BLaER1 treated with 17β-estradiol and CSF1 and Interleukin-3, amounts not matched to agents 10 nM and 100 nM (cell line): ENCODE results near the gene DDAH2.

Experiments
- H3K27ac ChIP-seq, 11 experiments: shearing (Covaris generic); formaldehyde crosslinking; 2 replicates each; pipeline ENCODE4 v1.8.1; 2022
- H3K27me3 ChIP-seq, 11 experiments: shearing (Covaris generic); formaldehyde crosslinking; 2 replicates each; pipeline ENCODE4 v1.8.1; 2022
- H3K36me3 ChIP-seq, 11 experiments: shearing (Covaris generic); formaldehyde crosslinking; 2 replicates each; pipeline ENCODE4 v1.8.1; 2022
- H3K4me1 ChIP-seq, 10 experiments: shearing (Covaris generic); formaldehyde crosslinking; 2 replicates each; pipeline ENCODE4 v1.8.1; 2022
- H3K4me2 ChIP-seq, 11 experiments: shearing (Covaris generic); formaldehyde crosslinking; 2 replicates each; pipeline ENCODE4 v1.8.1; 2022
- H3K4me3 ChIP-seq, 10 experiments: shearing (Covaris generic); formaldehyde crosslinking; 2 replicates each; pipeline ENCODE4 v1.8.1; 2022
- H3K9ac ChIP-seq, 11 experiments: shearing (Covaris generic); formaldehyde crosslinking; 2 replicates each; pipeline ENCODE4 v1.8.1; 2022
- H3K9me3 ChIP-seq, 11 experiments: shearing (Covaris generic); formaldehyde crosslinking; replicated peaks in 1 of 11; 2 replicates each; pipeline ENCODE4 v1.8.1; 2022
- H4K20me1 ChIP-seq, 11 experiments: shearing (Covaris generic); formaldehyde crosslinking; 2 replicates each; pipeline ENCODE4 v1.8.1; 2022
- Cebpa-rat ChIP-seq, 11 experiments: shearing (Covaris generic); IDR thresholded peaks; 2 replicates each; pipeline ENCODE4 v1.8.1; 2022

DDAH2 gene

DNA sequence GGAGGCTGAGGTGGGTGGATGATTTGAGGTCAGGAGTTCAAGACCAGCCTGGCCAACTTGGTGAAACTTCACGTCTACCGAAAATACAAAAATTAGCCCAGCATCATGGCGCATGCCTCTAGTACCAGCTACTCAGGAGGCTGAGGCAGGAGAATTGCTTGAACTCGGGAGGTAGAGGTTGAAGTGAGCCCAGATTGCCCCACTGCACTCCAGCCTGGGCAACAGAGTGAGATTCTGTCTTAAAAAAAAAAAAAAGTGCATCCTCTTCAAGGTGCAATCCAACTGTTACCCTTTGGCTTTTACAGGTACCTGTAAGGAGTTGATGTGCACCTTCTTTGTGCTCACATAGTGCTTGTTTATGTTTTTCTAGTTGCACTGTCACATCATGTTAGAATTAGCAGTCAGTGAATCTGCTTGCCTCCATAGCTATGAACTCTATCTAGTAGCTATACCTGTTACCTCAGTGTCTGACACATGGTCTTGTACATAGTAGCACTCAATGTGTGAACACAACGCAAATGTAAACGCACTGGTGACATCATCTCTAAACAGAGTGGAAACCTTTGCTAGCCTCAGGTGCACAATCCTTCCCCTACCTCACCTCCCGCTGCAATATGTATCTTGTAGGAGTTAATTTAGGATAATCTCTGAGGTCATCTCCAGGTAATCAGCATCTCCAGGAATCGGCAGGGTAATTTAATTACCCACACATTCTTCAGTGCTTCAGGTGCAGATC lies 20.4 kb upstream of the DDAH2 start:
- Histone ChIP-seq H3K9me3 (no peaks in the 10 kb centered on the region), H3K4me1 (peaks cover 4 to 13% (median 9%) of the 10 kb centered on the region in 10 experiments), H4K20me1 (no peaks in the 10 kb centered on the region), H3K4me3 (no peak overlapping the region), H3K9ac (no peak overlapping the region), H3K4me2 (no peak overlapping the region), H3K36me3 (peaks cover 8 to 66% (median 37%) of the 10 kb centered on the region in 11 experiments; a peak in 18 of 22 replicates), H3K27me3 (no peaks in the 10 kb centered on the region), H3K27ac (no peak overlapping the region)
- no peak for TF ChIP-seq Cebpa-rat (IDR thresholded peaks at IDR 0.05)

DNA sequence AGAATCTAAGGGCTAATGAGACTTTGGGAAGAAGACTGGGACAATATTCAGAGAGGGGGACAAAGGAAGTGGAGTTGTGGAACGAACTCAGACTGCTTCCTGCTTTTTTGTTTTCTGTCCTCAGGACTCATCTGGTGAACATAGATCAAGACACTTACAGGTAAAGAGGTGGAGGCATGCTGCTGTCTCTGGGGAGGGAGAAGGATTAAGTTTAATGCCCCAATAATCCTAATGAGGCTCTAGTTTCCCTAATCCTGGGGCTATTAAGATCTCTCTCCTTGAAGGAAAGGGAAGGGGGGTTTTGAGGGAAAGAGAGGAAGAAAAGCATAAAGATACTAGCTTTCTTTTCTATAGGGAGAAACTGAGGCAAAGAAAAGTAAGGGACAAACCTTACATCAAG lies 15.3 kb upstream of the DDAH2 start:
- H3K4me1 ChIP-seq: peaks cover 30 to 52% (median 42%) of the 10 kb centered on the region in 10 experiments
- H3K9me3 ChIP-seq: no peaks in the 10 kb centered on the region
- H3K36me3 ChIP-seq: peaks cover 8 to 74% (median 60%) of the 10 kb centered on the region in 11 experiments; a peak in 20 of 22 replicates
- TF ChIP-seq Cebpa-rat (IDR thresholded peaks at IDR 0.05): no peak
- no peak overlapping the region for H3K4me3 ChIP-seq
- H4K20me1 ChIP-seq: no peaks in the 10 kb centered on the region
- peak overlapping the region in 9 of 11 experiments; percentile 35 to 62 (median 39); a peak in 14 of 22 replicates for H3K27ac ChIP-seq
- H3K9ac ChIP-seq: peak overlapping the region in 7 of 11 experiments; percentile 6 to 31 (median 22); a peak in 8 of 22 replicates
- no peaks in the 10 kb centered on the region for H3K27me3 ChIP-seq
- H3K4me2 ChIP-seq: peak overlapping the region; percentile 6 to 57 (median 43); a peak in 21 of 22 replicates

DNA sequence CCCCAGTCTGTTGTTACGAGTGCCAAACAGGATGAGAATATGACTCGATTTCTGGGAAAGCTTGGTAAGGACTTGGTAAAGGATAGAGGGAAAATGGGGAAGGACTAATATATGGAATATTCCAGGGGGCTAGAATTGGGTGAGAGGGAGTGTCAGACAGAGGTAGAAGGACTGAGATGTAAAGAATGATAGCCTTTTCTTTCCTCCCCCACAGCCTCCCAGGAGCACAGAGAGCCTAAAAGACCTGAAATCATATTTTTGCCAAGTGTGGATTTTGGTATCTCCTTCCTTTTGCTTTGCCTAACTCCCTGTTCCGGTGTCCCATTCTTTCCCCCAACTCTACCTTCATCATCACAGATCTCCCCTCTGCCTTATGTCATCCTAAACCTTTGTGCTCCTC lies 13.8 kb upstream of the DDAH2 start:
- H3K27me3 ChIP-seq: no peaks in the 10 kb centered on the region
- peak overlapping the region in 2 of 11 experiments; percentile 97 to 100; a peak in 3 of 22 replicates for H3K27ac ChIP-seq
- no peaks in the 10 kb centered on the region for H3K9me3 ChIP-seq
- peaks cover 7 to 60% (median 49%) of the 10 kb centered on the region in 11 experiments; a peak in 20 of 22 replicates for H3K36me3 ChIP-seq
- H3K4me3 ChIP-seq: no peak overlapping the region
- TF ChIP-seq Cebpa-rat (IDR thresholded peaks at IDR 0.05): no peak
- no peaks in the 10 kb centered on the region for H4K20me1 ChIP-seq
- 0 out of 22 replicates have a peak overlapping the region, but pooled peaks of 3 of the 11 experiments have one; percentile 93 to 100 (median 99) for H3K4me2 ChIP-seq
- peaks cover 44 to 66% (median 56%) of the 10 kb centered on the region in 10 experiments for H3K4me1 ChIP-seq
- no peak overlapping the region for H3K9ac ChIP-seq

DNA sequence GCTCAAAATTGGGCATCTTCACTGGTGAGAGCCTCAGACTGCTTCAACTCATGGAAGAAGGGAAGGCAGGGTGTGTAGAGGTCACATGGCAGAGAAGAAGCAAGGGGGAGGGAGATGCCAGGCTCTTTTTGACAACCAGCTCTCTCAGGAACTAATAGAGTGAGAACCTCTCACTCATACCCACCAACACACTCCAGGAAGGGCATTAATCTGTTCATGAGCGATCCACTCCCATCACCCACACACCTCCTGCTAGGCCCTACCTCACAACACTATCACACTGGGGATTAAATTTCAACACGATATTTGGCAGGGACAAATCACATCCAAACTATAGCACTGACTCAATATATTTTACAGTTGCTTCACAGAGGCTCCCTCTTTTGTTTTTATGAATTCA lies 12.7 kb upstream of the DDAH2 start:
- Histone ChIP-seq H3K27ac (peak overlapping the region in 8 of 11 experiments; percentile 96 to 100 (median 98); a peak in 12 of 22 replicates), H3K27me3 (no peaks in the 10 kb centered on the region), H3K4me2 (peak overlapping the region; percentile 93 to 100 (median 99); a peak in 21 of 22 replicates), H4K20me1 (no peaks in the 10 kb centered on the region), H3K36me3 (peaks cover 0 to 49% (median 39%) of the 10 kb centered on the region in 11 experiments; a peak in 18 of 22 replicates), H3K4me3 (0 out of 20 replicates have a peak overlapping the region, but pooled peaks of 1 of the 10 experiments have one; percentile 87), H3K9ac (peak overlapping the region in 4 of 11 experiments; percentile 2 to 97 (median 88); a peak in 2 of 22 replicates), H3K9me3 (no peaks in the 10 kb centered on the region), H3K4me1 (peaks cover 53 to 76% (median 66%) of the 10 kb centered on the region in 10 experiments)
- no peak for TF ChIP-seq Cebpa-rat (IDR thresholded peaks at IDR 0.05)

DNA sequence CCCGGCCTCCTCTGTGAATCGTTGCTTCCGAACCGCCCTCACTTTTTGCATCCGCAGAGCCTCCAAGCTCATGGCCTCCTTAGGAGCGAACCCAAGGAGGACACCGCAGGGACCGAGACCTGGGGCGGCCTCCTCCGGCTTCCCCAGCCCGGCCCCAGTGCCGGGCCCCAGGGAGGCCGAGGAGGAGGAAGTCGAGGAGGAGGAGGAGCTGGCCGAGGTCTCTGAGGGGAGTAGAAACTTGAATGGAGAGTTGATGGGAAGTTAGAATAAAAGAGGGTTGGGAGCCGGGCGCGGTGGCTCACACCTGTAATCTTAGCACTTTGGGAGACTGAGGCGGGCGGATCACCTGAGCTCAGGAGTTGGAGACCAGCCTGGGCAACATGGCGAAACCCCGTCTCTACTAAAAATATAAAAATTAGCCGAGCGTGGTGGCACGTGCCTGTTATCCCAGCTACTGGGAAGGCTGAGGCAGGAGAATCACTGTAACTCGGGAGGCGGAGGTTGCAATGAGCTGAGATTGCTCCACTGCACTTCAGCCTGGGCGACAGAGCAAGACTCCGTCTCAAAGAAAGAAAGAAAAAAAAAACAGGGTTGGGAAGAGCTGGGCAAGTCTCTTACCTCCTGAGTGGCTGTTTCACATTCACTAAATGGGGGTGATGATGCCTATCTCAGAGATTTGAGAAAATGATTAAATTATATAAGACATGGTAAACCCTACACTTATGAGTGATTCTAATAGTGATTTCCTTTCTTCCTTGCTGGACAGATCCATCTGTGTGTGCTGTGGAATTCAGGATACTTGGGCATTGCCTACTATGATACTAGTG lies 11.5 kb upstream of the DDAH2 start:
- H3K4me2 ChIP-seq: peak overlapping the region; percentile 93 to 100 (median 99)
- H3K9me3 ChIP-seq: no peaks in the 10 kb centered on the region
- H3K36me3 ChIP-seq: peaks cover 0 to 37% (median 31%) of the 10 kb centered on the region in 11 experiments; a peak in 18 of 22 replicates
- TF ChIP-seq Cebpa-rat (IDR thresholded peaks at IDR 0.05): peak in 1 of 11 experiments; percentile 10; a peak in 1 of 22 replicates
- peak overlapping the region; percentile 70 to 97 (median 91) for H3K9ac ChIP-seq
- no peaks in the 10 kb centered on the region for H3K27me3 ChIP-seq
- H4K20me1 ChIP-seq: no peaks in the 10 kb centered on the region
- H3K4me1 ChIP-seq: peaks cover 56 to 78% (median 69%) of the 10 kb centered on the region in 10 experiments
- peak overlapping the region; percentile 25 to 100 (median 97); a peak in 21 of 22 replicates for H3K27ac ChIP-seq
- H3K4me3 ChIP-seq: peak overlapping the region; percentile 70 to 98 (median 88)

DNA sequence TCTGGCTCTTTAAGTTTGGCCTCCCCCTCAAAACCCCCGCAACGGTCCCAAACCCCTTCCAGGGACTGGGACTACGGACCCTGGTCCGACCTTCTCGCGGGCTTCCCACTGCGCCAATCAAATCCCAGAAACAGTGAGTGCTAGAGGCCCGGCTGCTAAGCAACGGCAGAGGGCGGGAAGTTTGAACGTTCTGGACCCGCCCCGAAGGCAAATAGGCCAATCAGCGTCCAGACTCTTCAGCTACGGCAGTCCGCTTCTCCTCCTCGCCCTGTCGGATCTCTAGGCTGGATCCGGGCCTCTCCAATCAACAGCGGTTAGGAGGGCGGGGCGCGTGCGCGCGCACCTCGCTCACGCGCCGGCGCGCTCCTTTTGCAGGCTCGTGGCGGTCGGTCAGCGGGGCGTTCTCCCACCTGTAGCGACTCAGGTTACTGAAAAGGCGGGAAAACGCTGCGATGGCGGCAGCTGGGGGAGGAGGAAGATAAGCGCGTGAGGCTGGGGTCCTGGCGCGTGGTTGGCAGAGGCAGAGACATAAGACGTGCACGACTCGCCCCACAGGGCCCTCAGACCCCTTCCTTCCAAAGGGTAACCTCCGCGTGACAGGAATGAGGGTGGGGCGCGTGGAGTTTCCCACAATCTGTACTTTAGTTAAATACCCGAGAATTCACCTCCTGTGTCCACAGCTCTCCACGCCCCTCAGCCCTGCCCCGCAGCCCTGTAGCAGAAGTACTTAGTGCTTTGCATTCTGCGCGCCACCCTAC lies 10.7 kb upstream of the DDAH2 start, which contains the start of gene MSH5:
Gene MSH5 (plus strand): TSS at position 367 of the 758 bp plus-strand sequence. CDS start 462 bp downstream, outside the sequence.
- H3K27ac ChIP-seq: peak within 1 kb of the TSS; percentile 81 to 100 (median 97); a peak in 21 of 22 replicates
- peaks cover 56 to 70% (median 63%) of the 10 kb centered on the region in 10 experiments for H3K4me1 ChIP-seq
- H3K4me2 ChIP-seq: peak within 1 kb of the TSS; percentile 93 to 100 (median 99)
- no peak for TF ChIP-seq Cebpa-rat (IDR thresholded peaks at IDR 0.05)
- H3K9ac ChIP-seq: peak within 1 kb of the TSS; percentile 88 to 97 (median 92)
- peaks cover 0 to 37% (median 31%) of the 10 kb centered on the region in 11 experiments; a peak in 18 of 22 replicates for H3K36me3 ChIP-seq
- peak within 1 kb of the TSS; percentile 75 to 98 (median 88) for H3K4me3 ChIP-seq
- H3K27me3 ChIP-seq: no peaks in the 10 kb centered on the region
- H4K20me1 ChIP-seq: peaks cover 0 to 3% (median 0%) of the 10 kb centered on the region in 11 experiments; a peak in 3 of 22 replicates
- H3K9me3 ChIP-seq: no peaks in the 10 kb centered on the region

DNA sequence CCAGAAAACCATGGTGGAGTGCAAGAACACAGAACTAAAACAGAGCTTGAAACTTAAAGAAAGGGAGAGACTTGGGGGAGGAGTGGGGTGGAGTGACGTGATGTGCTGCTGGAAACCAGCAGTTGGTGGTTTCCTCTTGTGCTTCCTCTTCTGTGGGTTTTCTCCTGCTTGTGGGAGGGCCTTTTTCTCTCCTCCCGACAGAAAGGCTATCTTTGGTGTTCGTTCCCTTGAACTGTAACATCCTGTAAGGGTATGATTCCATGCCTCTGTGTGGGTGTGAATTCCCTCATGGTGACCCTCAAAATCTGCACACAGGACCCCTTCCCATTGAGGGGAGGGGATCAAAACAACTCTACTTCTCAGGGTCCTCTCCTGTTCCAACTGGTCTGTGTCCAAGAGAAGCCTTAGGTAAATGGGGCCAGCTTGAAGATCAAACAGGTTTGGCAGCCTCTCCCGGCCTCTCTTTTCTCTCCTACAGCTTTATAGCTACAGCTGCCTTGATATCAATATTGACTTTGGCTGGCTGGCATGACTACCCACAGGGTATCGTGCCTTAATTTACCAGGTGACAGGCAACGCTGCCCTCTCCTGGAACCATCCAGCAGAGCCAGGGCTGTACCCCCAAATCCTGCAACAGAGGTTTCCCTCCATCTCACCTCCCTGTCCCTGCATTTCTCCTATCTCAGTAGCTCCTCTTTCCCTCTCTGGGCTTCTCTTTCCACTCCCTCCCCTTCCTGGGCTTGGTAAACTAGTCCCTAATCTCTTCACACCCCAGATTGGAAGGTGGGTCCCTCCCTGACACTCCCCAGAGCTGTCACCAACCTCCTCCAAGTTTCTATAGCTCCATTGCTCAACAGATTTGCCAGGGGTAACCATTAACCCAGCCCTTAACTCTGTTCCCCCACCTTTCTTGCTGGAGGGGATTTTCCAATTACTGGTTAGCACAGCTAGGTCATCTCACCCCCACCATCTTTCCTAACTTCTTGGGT lies 9.2 kb upstream of the DDAH2 start:
- H3K36me3 ChIP-seq: peaks cover 13 to 37% (median 33%) of the 10 kb centered on the region in 11 experiments
- no peaks in the 10 kb centered on the region for H3K27me3 ChIP-seq
- H3K4me1 ChIP-seq: peaks cover 57 to 73% (median 65%) of the 10 kb centered on the region in 10 experiments
- H3K4me2 ChIP-seq: peak overlapping the region; percentile 93 to 100 (median 99)
- no peaks in the 10 kb centered on the region for H3K9me3 ChIP-seq
- H3K27ac ChIP-seq: peak overlapping the region; percentile 81 to 100 (median 97)
- peak in 1 of 11 experiments; percentile 31; a peak in 1 of 22 replicates for TF ChIP-seq Cebpa-rat (IDR thresholded peaks at IDR 0.05)
- H3K4me3 ChIP-seq: peak overlapping the region; percentile 75 to 98 (median 89)
- peaks cover 9 to 18% (median 14%) of the 10 kb centered on the region in 11 experiments; a peak in 19 of 22 replicates for H4K20me1 ChIP-seq
- H3K9ac ChIP-seq: peak overlapping the region; percentile 88 to 97 (median 92)
